Neuronal stem cell (in vitro differentiated cells): ENCODE data around the gene SLC39A11.

Experiments used
- DNase-seq: peaks from one replicate; pipeline ENCODE4 v3.0.0-alpha.2; 2013; ENCODE audit warnings: low spot score
- H2AFZ ChIP-seq: one replicate; pipeline ENCODE4 v1.6.1; 2013; ENCODE audit warnings: mild to moderate bottlenecking, low read length, inconsistent platforms
- H2AK5ac ChIP-seq: 2 replicates; pipeline ENCODE4 v1.6.1; 2013; ENCODE audit warnings: low read depth, mild to moderate bottlenecking, inconsistent platforms, low read length, moderate library complexity, mixed read lengths
- H2BK120ac ChIP-seq: 2 replicates; pipeline ENCODE4 v1.6.1; 2013; ENCODE audit warnings: low read depth, mild to moderate bottlenecking, inconsistent platforms, low read length, moderate library complexity, mixed read lengths
- H2BK12ac ChIP-seq: one replicate; pipeline ENCODE4 v1.6.1; 2013; ENCODE audit warnings: low read length, inconsistent platforms
- H2BK15ac ChIP-seq: 2 replicates; pipeline ENCODE4 v1.6.1; 2013; ENCODE audit warnings: mild to moderate bottlenecking, low read length, inconsistent platforms, mixed read lengths
- H2BK5ac ChIP-seq: one replicate; pipeline ENCODE4 v1.6.1; 2013; ENCODE audit warnings: inconsistent platforms, mild to moderate bottlenecking, low read length, moderate library complexity
- H3K14ac ChIP-seq: one replicate; pipeline ENCODE4 v1.6.1; 2013; ENCODE audit warnings: low read length, inconsistent platforms
- H3K18ac ChIP-seq: 2 replicates; pipeline ENCODE4 v1.6.1; 2013; ENCODE audit warnings: low read length, inconsistent platforms
- H3K23ac ChIP-seq: 2 replicates; pipeline ENCODE4 v1.6.1; 2013; ENCODE audit warnings: low read depth, mild to moderate bottlenecking, mixed read lengths, low read length, inconsistent platforms; ENCODE audit not compliant: poor library complexity
- H3K27ac ChIP-seq: replicated peaks from 3 replicates; pipeline ENCODE4 v1.5.1; 2013; ENCODE audit warnings: low read length, inconsistent platforms
- H3K27me3 ChIP-seq, 3 experiments: 2 replicates each; pipeline ENCODE4 v1.6.1; 2013; ENCODE audit warnings: low read length in 3 of 3, mild to moderate bottlenecking in 2 of 3, inconsistent platforms in 1 of 3, low read depth in 1 of 3, mixed read lengths in 1 of 3, moderate library complexity in 1 of 3; ENCODE audit not compliant: control insufficient read depth in 3 of 3, insufficient read depth in 3 of 3
- H3K36me3 ChIP-seq, 2 donors: replicated peaks in 1 of 2; 2 replicates each; pipeline ENCODE4 v1.6.1; 2013; ENCODE audit warnings: low read length in 2 of 2; ENCODE audit not compliant: control insufficient read depth in 2 of 2, insufficient read depth in 2 of 2
- H3K4ac ChIP-seq: 2 replicates; pipeline ENCODE4 v1.6.1; 2013; ENCODE audit warnings: inconsistent platforms, mild to moderate bottlenecking, low read length, moderate library complexity
- H3K4me1 ChIP-seq, 2 donors: 1 replicate in 1 of 2; 2 replicates in 1 of 2; pipeline ENCODE4 v1.6.1; 2013; ENCODE audit warnings: low read length in 2 of 2, low read depth in 1 of 2; ENCODE audit not compliant: control insufficient read depth in 2 of 2, insufficient read depth in 1 of 2
- H3K4me2 ChIP-seq: one replicate; pipeline ENCODE4 v1.6.1; 2013; ENCODE audit warnings: mild to moderate bottlenecking, low read length, inconsistent platforms; ENCODE audit not compliant: insufficient read depth, poor library complexity, severe bottlenecking
- H3K4me3 ChIP-seq, 2 donors: 2 replicates each; pipeline ENCODE4 v1.5.1; 2013; ENCODE audit warnings: low read length in 2 of 2, mild to moderate bottlenecking in 2 of 2, inconsistent platforms in 1 of 2, moderate library complexity in 1 of 2
- H3K79me1 ChIP-seq: one replicate; pipeline ENCODE4 v1.6.1; 2013; ENCODE audit warnings: low read depth, mild to moderate bottlenecking, inconsistent platforms, low read length, moderate library complexity
- H3K9ac ChIP-seq: one replicate; pipeline ENCODE4 v1.6.1; 2013; ENCODE audit warnings: mild to moderate bottlenecking, low read depth, low read length, inconsistent platforms; ENCODE audit not compliant: poor library complexity
- H3K9me3 ChIP-seq, 2 donors: replicated peaks in 1 of 2; 2 replicates each; pipeline versions ENCODE3 to v1.6.1; 2013; ENCODE audit warnings: low read length in 2 of 2, mild to moderate bottlenecking in 2 of 2, inconsistent platforms in 1 of 2, low read depth in 1 of 2, mixed read lengths in 1 of 2, moderate library complexity in 1 of 2; ENCODE audit not compliant: control insufficient read depth in 2 of 2, insufficient read depth in 1 of 2
- H4K8ac ChIP-seq: one replicate; pipeline ENCODE4 v1.6.1; 2013; ENCODE audit warnings: low read depth, mild to moderate bottlenecking, inconsistent platforms, low read length, moderate library complexity
- H4K91ac ChIP-seq: one replicate; pipeline ENCODE4 v1.6.1; 2013; ENCODE audit warnings: low read length, low read depth, mild to moderate bottlenecking, inconsistent platforms; ENCODE audit not compliant: poor library complexity
- WGBS, 2 donors: extraction: QIAGEN DNeasy Blood & Tissue Kit; methylation state at CpG; one replicate each; pipeline ENCODE4 v1.1.7; 2013; ENCODE audit warnings: missing lambda C conversion rate in 2 of 2, mixed read lengths in 1 of 2; ENCODE audit not compliant: insufficient read length in 2 of 2, insufficient replicate concordance in 1 of 2; ENCODE audit errors: extremely low coverage in 2 of 2; 5-methylcytosine and 5-hydroxymethylcytosine counted together

Gene SLC39A11

DNA sequence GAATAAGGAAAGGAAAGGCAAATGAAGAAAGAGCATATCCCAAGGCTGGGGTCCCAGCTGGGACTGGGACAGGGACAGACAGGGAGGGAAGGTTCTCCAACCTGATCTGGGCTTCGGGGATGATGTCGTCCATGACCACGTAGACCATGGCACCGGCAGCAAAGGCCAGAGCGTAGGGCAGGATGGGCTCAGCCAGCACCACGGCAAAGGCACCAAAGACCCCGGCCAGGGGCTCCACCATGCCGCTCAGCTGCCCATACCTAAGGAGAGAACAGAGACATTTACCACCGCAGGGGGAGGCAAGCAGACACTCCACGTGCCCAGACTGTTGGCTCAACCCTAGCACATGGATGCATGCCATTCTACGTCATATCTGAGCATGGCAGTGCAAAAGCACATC lies 443.8 kb downstream of the SLC39A11 start:
- H2AFZ ChIP-seq: no peak overlapping the region
- no peak overlapping the region for H4K91ac ChIP-seq
- peak overlapping the region; percentile 12 for H3K14ac ChIP-seq
- H3K4me1 ChIP-seq: no peaks in the 10 kb centered on the region
- no peak overlapping the region for H2BK15ac ChIP-seq
- H2BK12ac ChIP-seq: no peak overlapping the region
- WGBS, 2 donors: no CpG with 5 or more reads among the region's 11 CpGs
- H3K4me3 ChIP-seq: no peak overlapping the region
- H2BK5ac ChIP-seq: peak overlapping the region; percentile 39
- H3K4me2 ChIP-seq: no peak overlapping the region
- H3K27me3 ChIP-seq: no peaks in the 10 kb centered on the region
- H3K27ac ChIP-seq: no peak overlapping the region
- H3K4ac ChIP-seq: no peak overlapping the region
- no peak for DNase-seq
- H3K23ac ChIP-seq: no peak overlapping the region
- no peak overlapping the region for H2AK5ac ChIP-seq
- no peak overlapping the region for H2BK120ac ChIP-seq
- H3K9ac ChIP-seq: no peak overlapping the region
- no peaks in the 10 kb centered on the region for H3K36me3 ChIP-seq
- peak overlapping the region; percentile 13 for H3K18ac ChIP-seq
- no peaks in the 10 kb centered on the region for H3K9me3 ChIP-seq
- no peak overlapping the region for H4K8ac ChIP-seq
- no peaks in the 10 kb centered on the region for H3K79me1 ChIP-seq

DNA sequence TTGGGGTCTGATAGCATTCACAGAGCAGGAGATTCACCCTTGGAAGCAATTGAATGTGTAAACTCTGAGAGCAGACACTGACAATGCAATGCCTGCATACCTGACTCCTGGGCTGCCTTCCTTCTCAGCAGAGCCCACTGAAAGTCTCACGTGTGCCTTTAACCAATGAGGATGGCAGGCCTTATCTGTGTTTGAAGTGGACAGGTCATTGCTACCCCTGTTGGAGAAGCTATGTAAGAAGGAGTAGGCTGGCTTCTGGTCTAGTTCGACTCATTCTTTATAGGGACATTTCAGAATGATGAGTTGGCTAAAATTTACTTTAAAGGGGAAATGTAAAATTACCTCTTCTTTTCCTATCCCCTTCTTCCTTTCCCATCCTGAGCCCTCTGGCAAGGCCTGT lies 446.3 kb downstream of the SLC39A11 start:
- H3K14ac ChIP-seq: no peak overlapping the region
- no peak overlapping the region for H2BK5ac ChIP-seq
- H3K27me3 ChIP-seq: no peaks in the 10 kb centered on the region
- no peak overlapping the region for H4K91ac ChIP-seq
- no peak overlapping the region for H3K9ac ChIP-seq
- no peaks in the 10 kb centered on the region for H3K79me1 ChIP-seq
- H3K23ac ChIP-seq: no peak overlapping the region
- no peak overlapping the region for H2BK15ac ChIP-seq
- no peak overlapping the region for H3K27ac ChIP-seq
- no peak overlapping the region for H2AK5ac ChIP-seq
- no peak overlapping the region for H4K8ac ChIP-seq
- H3K36me3 ChIP-seq: no peaks in the 10 kb centered on the region
- H2AFZ ChIP-seq: no peak overlapping the region
- H3K4me2 ChIP-seq: no peak overlapping the region
- H3K4me1 ChIP-seq: no peaks in the 10 kb centered on the region
- no peak overlapping the region for H3K18ac ChIP-seq
- no peak overlapping the region for H2BK120ac ChIP-seq
- H2BK12ac ChIP-seq: no peak overlapping the region
- no peaks in the 10 kb centered on the region for H3K9me3 ChIP-seq
- H3K4ac ChIP-seq: no peak overlapping the region
- DNase-seq: no peak
- no peak overlapping the region for H3K4me3 ChIP-seq
- WGBS, 2 donors: no CpG with 5 or more reads among the region's 2 CpGs

DNA sequence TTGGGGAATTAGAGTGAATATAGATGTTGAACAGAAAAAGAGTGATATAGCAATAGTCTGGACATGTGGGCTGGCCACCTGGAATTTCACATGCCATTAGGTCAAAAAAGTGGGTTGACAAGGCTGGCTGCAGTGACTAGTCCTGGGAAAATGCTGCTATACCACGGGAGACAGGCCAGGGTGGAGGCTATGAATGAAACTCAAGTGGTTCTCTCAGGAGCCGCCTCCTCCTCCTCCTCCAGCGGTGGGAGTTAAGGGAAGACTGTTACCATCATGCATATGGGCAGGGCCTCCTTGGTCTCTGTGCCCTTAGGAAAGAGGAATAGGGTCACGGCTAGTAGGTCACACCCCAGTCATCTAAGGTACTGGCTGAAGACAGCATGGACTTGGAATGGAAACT lies 448.0 kb downstream of the SLC39A11 start:
- H3K27ac ChIP-seq: no peak overlapping the region
- no peak overlapping the region for H2AK5ac ChIP-seq
- no peak overlapping the region for H2AFZ ChIP-seq
- no peak overlapping the region for H2BK15ac ChIP-seq
- no peak overlapping the region for H2BK5ac ChIP-seq
- no peaks in the 10 kb centered on the region for H3K36me3 ChIP-seq
- no CpG with 5 or more reads among the region's 4 CpGs for WGBS, 2 donors
- no peak overlapping the region for H4K8ac ChIP-seq
- no peak overlapping the region for H3K4me2 ChIP-seq
- H2BK120ac ChIP-seq: no peak overlapping the region
- no peak overlapping the region for H3K23ac ChIP-seq
- DNase-seq: no peak
- H3K4me1 ChIP-seq: no peaks in the 10 kb centered on the region
- no peak overlapping the region for H3K4ac ChIP-seq
- H3K4me3 ChIP-seq: no peak overlapping the region
- H3K14ac ChIP-seq: no peak overlapping the region
- H4K91ac ChIP-seq: no peak overlapping the region
- no peaks in the 10 kb centered on the region for H3K9me3 ChIP-seq
- H3K9ac ChIP-seq: no peak overlapping the region
- no peaks in the 10 kb centered on the region for H3K79me1 ChIP-seq
- no peaks in the 10 kb centered on the region for H3K27me3 ChIP-seq
- H2BK12ac ChIP-seq: no peak overlapping the region
- H3K18ac ChIP-seq: no peak overlapping the region

DNA sequence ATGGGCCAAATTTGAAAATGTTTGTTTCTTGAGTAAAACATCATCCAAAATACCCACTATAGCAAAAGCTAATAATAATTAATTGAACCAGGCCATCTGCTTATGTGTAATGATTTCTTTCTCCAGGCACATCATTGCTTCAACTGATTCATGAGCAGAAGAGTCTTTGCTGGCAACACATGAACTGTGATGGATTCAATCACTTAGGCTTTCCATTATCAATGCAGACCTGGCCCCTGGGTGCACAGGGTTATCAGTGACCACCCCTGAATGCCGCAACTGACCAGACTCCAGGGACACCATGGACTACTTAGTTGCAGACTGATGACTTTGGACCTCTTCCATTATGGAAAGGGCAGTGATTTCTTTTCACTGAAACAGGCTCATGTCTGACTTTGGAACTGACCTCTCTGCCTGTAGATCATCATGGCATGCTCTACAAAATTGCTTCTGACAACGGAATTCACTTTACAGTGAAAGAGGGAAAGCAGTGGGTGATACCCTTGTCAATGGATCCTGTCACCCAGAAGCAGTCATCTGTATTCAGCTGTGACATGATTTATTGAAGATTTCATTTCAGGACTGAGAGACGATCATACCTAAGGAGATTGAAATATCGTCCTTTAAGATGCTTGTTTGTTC lies 448.8 kb downstream of the SLC39A11 start:
- no peak overlapping the region for H3K23ac ChIP-seq
- no peaks in the 10 kb centered on the region for H3K36me3 ChIP-seq
- no peak overlapping the region for H3K4me2 ChIP-seq

More for the DNA sequence above, 448.8 kb downstream of the SLC39A11 start:
- Histone ChIP-seq H3K4ac (no peak overlapping the region), H3K9me3 (no peaks in the 10 kb centered on the region), H3K18ac (no peak overlapping the region), H2AFZ (no peak overlapping the region), H3K9ac (no peak overlapping the region), H3K27me3 (no peaks in the 10 kb centered on the region), H3K79me1 (no peaks in the 10 kb centered on the region), H2BK5ac (no peak overlapping the region), H3K14ac (no peak overlapping the region), H3K4me3 (no peak overlapping the region), H4K8ac (no peak overlapping the region), H2BK15ac (no peak overlapping the region), H2AK5ac (no peak overlapping the region), H3K27ac (no peak overlapping the region), H2BK12ac (no peak overlapping the region), H3K4me1 (no peaks in the 10 kb centered on the region), H4K91ac (no peak overlapping the region), H2BK120ac (no peak overlapping the region)
- DNase-seq: no peak
- WGBS, 2 donors: no CpG with 5 or more reads among the region's 4 CpGs
